ENCODE data around the gene EFHD1.
"Not testable (repeated sequence)": the region's sequence is repeated elsewhere in the genome, so short reads cannot be mapped to it uniquely, and the experiment has no call there.

The EFHD1 gene

GRCh38 chr2:232714969-232715368 is 81.6 kb downstream of the EFHD1 start:
- Mint-ChIP-seq H3K27me3 (ENCODE audit: low read depth) (no peaks in the 10 kb centered on the region), H3K4me3 (no peak overlapping the region), H3K9me3 (peaks cover 5% of the 10 kb centered on the region), H3K27ac (no peak overlapping the region), H3K4me1 (ENCODE audit: low read depth) (peaks cover 13% of the 10 kb centered on the region), H3K36me3 (ENCODE audit: low read depth) (peaks cover 49% of the 10 kb centered on the region)

- H3K9me3 Mint-ChIP-seq; H3K4me3 Mint-ChIP-seq; H3K27me3 Mint-ChIP-seq (ENCODE audit: low read depth); H3K27ac Mint-ChIP-seq: not testable (repeated sequence)
- Mint-ChIP-seq H3K36me3 (ENCODE audit: low read depth) (peaks cover 52% of the 10 kb centered on the region), H3K4me1 (ENCODE audit: low read depth) (peaks cover 24% of the 10 kb centered on the region)
Observed at GRCh38 chr2:232720056-232720455, 86.7 kb downstream of the EFHD1 start.

GRCh38 chr2:232721261-232721660 is 87.9 kb downstream of the EFHD1 start:
- H3K36me3 Mint-ChIP-seq (ENCODE audit: low read depth): peaks cover 50% of the 10 kb centered on the region
- peaks cover 6% of the 10 kb centered on the region for H3K9me3 Mint-ChIP-seq
- H3K27ac Mint-ChIP-seq: peak overlapping the region; percentile 66
- H3K27me3 Mint-ChIP-seq (ENCODE audit: low read depth): no peaks in the 10 kb centered on the region
- peaks cover 24% of the 10 kb centered on the region for H3K4me1 Mint-ChIP-seq (ENCODE audit: low read depth)
- peak overlapping the region; percentile 16 for H3K4me3 Mint-ChIP-seq

GRCh38 chr2:232721882-232722281 is 88.5 kb downstream of the EFHD1 start:
- Mint-ChIP-seq H3K4me3 (peak overlapping the region; percentile 16), H3K9me3 (peaks cover 6% of the 10 kb centered on the region), H3K27ac (peak overlapping the region; percentile 66), H3K27me3 (ENCODE audit: low read depth) (no peaks in the 10 kb centered on the region), H3K4me1 (ENCODE audit: low read depth) (peaks cover 24% of the 10 kb centered on the region), H3K36me3 (ENCODE audit: low read depth) (peaks cover 48% of the 10 kb centered on the region)

GRCh38 chr2:232723027-232723426 is 89.6 kb downstream of the EFHD1 start:
- Mint-ChIP-seq H3K27ac (peak overlapping the region; percentile 41), H3K9me3 (peaks cover 6% of the 10 kb centered on the region), H3K27me3 (ENCODE audit: low read depth) (no peaks in the 10 kb centered on the region), H3K4me3 (no peak overlapping the region), H3K4me1 (ENCODE audit: low read depth) (peaks cover 24% of the 10 kb centered on the region), H3K36me3 (ENCODE audit: low read depth) (peaks cover 44% of the 10 kb centered on the region)

- no peaks in the 10 kb centered on the region for H3K27me3 Mint-ChIP-seq (ENCODE audit: low read depth)
- peaks cover 22% of the 10 kb centered on the region for H3K36me3 Mint-ChIP-seq (ENCODE audit: low read depth)
- H3K4me1 Mint-ChIP-seq (ENCODE audit: low read depth): peaks cover 17% of the 10 kb centered on the region
- no peaks in the 10 kb centered on the region for H3K9me3 Mint-ChIP-seq
- H3K27ac Mint-ChIP-seq: peak overlapping the region; percentile 56
- no peak overlapping the region for H3K4me3 Mint-ChIP-seq
Observed at GRCh38 chr2:232728785-232729184, 95.4 kb downstream of the EFHD1 start.

GRCh38 chr2:232731470-232731869 is 98.1 kb downstream of the EFHD1 start:
- no peak overlapping the region for H3K4me3 Mint-ChIP-seq

More at GRCh38 chr2:232731470-232731869, 98.1 kb downstream of the EFHD1 start:
- Mint-ChIP-seq H3K27me3 (ENCODE audit: low read depth) (no peaks in the 10 kb centered on the region), H3K27ac (no peak overlapping the region), H3K9me3 (no peaks in the 10 kb centered on the region), H3K36me3 (ENCODE audit: low read depth) (peaks cover 20% of the 10 kb centered on the region), H3K4me1 (ENCODE audit: low read depth) (peaks cover 14% of the 10 kb centered on the region)

Measured in T-helper 1 cell treated with Interleukin-12 subunit alpha and Interleukin-12 subunit beta and Interleukin-4 antibody, amounts not matched to agents 30 μg/mL and 1 μg/mL, for 36 hours (primary cell).